ENCODE data around the gene ZBTB16. TPM values are rescaled to one million over a fixed set of nuclear protein-coding genes. Genes with fewer than 3 reads are reported as not detected.

The ZBTB16 gene
- total and polyA plus RNA-seq, 11 donors, result 15.3 to 130 (median 62.8) TPM

- TF ChIP-seq CTCF (IDR thresholded peaks at IDR 0.05), result no peak
- no peak for TF ChIP-seq POLR2A (IDR thresholded peaks at IDR 0.05)
- DNase-seq (peak in 1 of 5 donors; percentile 66), ATAC-seq (no peak)
- H3K9me3 ChIP-seq, result no peaks in the 10 kb centered on the region
- WGBS, 4 donors, result 43 to 60% (median 54%) methylated on average over 11 to 15 of the region's 15 CpGs
- peaks cover 23 to 87% (median 57%) of the 10 kb centered on the region in 12 donors for H3K4me1 ChIP-seq
- no peak overlapping the region for H3K4me3 ChIP-seq
- intact Hi-C loops (cut with DNase I), result loop anchor here in 9 of 10 donors (2.0 to 5.0 kb wide), 8 partner anchors 14 to 146 kb away; partner anchors contain the start of gene ZBTB16 (in 2 of the 9)
- H3K27me3 ChIP-seq, result no peaks in the 10 kb centered on the region
- peaks cover 0 to 23% (median 13%) of the 10 kb centered on the region in 9 donors for H3K36me3 ChIP-seq
- peak overlapping the region in 11 of 12 donors; percentile 31 to 100 (median 94) for H3K27ac ChIP-seq
These were observed 123.6 kb downstream of the ZBTB16 start for GRCh38 chr11:114183044-114183511.

GRCh38 chr11:114185436-114185835 is 125.9 kb downstream of the ZBTB16 start:
- 90 to 96% (median 93%) methylated on average over 6 of the region's 6 CpGs for WGBS, 4 donors
- no peak for DNase-seq
- TF ChIP-seq POLR2A (IDR thresholded peaks at IDR 0.05) (no peak), CTCF (IDR thresholded peaks at IDR 0.05) (no peak)
- H3K27ac ChIP-seq, result peak overlapping the region in 2 of 12 donors; percentile 48 to 99
- ATAC-seq, result no peak
- H3K36me3 ChIP-seq, result peaks cover 0 to 44% (median 32%) of the 10 kb centered on the region in 9 donors
- H3K9me3 ChIP-seq, result no peaks in the 10 kb centered on the region
- H3K4me1 ChIP-seq, result peaks cover 11 to 71% (median 41%) of the 10 kb centered on the region in 12 donors
- no peak overlapping the region for H3K4me3 ChIP-seq
- intact Hi-C loops (cut with DNase I), result no loop called here
- H3K27me3 ChIP-seq, result no peaks in the 10 kb centered on the region

GRCh38 chr11:114187173-114187572 is 127.7 kb downstream of the ZBTB16 start:
- Histone ChIP-seq H3K27me3 (no peaks in the 10 kb centered on the region), H3K4me3 (no peak overlapping the region), H3K4me1 (peaks cover 2 to 58% (median 26%) of the 10 kb centered on the region in 12 donors), H3K9me3 (peaks cover 0 to 3% (median 0%) of the 10 kb centered on the region in 12 donors), H3K27ac (peak overlapping the region in 4 of 12 donors; percentile 8 to 99 (median 32)), H3K36me3 (peaks cover 0 to 61% (median 34%) of the 10 kb centered on the region in 9 donors)
- intact Hi-C loops (cut with DNase I), result no loop called here
- WGBS, 4 donors, result 72 to 91% (median 83%) methylated on average over 7 of the region's 7 CpGs
- DNase-seq (no peak), ATAC-seq (no peak)
- no peak for TF ChIP-seq CTCF (IDR thresholded peaks at IDR 0.05)
- no peak for TF ChIP-seq POLR2A (IDR thresholded peaks at IDR 0.05)

- no peak for TF ChIP-seq POLR2A (IDR thresholded peaks at IDR 0.05)
- no peak for TF ChIP-seq CTCF (IDR thresholded peaks at IDR 0.05)
- intact Hi-C loops (cut with DNase I), result no loop called here
- no peaks in the 10 kb centered on the region for H3K27me3 ChIP-seq
- peaks cover 0 to 3% (median 0%) of the 10 kb centered on the region in 12 donors for H3K9me3 ChIP-seq
- peak overlapping the region in 4 of 12 donors; percentile 3 to 99 (median 33) for H3K27ac ChIP-seq
- H3K36me3 ChIP-seq, result peaks cover 0 to 76% (median 39%) of the 10 kb centered on the region in 9 donors
- WGBS, 4 donors, result 69 to 75% (median 72%) methylated on average over 3 of the region's 3 CpGs
- ATAC-seq, result peak in 2 of 4 donors; percentile 38 to 55
- DNase-seq, result no peak
- H3K4me1 ChIP-seq, result peaks cover under 1 to 58% (median 22%) of the 10 kb centered on the region in 12 donors
- no peak overlapping the region for H3K4me3 ChIP-seq
These were observed 129.5 kb downstream of the ZBTB16 start for GRCh38 chr11:114188851-114189570.

Data from heart left ventricle (tissue), 16 donors.